ENCODE results near the gene ZBTB3.
A peak's percentile ranks its signal among the peaks of the same experiment; 100 is the strongest.
"Not testable (repeated sequence)": the region's sequence is repeated elsewhere in the genome, so short reads cannot be mapped to it uniquely, and the experiment has no call there.

The ZBTB3 gene

GRCh38 chr11:62747475-62748160, 6.3 kb downstream of the ZBTB3 start:
- Histone ChIP-seq H3K36me3 (ENCODE audit: insufficient read depth, low read length) (peaks cover 12% of the 10 kb centered on the region), H2AFZ (ENCODE audit: low read depth, low read length) (no peak overlapping the region), H3K27me3 (ENCODE audit: insufficient read depth, low read length) (no peaks in the 10 kb centered on the region), H3K9me3 (ENCODE audit: low read length) (no peaks in the 10 kb centered on the region), H3K4me3 (ENCODE audit: low read length) (no peak overlapping the region), H3K4me1 (ENCODE audit: insufficient read depth, low read length) (no peaks in the 10 kb centered on the region)

- no peaks in the 10 kb centered on the region for H3K9me3 ChIP-seq (ENCODE audit: low read length)
- H3K4me3 ChIP-seq (ENCODE audit: low read length): no peak overlapping the region
- no peaks in the 10 kb centered on the region for H3K27me3 ChIP-seq (ENCODE audit: insufficient read depth, low read length)
- H3K4me1 ChIP-seq (ENCODE audit: insufficient read depth, low read length): no peaks in the 10 kb centered on the region
- H2AFZ ChIP-seq (ENCODE audit: low read depth, low read length): no peak overlapping the region
- peaks cover 45% of the 10 kb centered on the region for H3K36me3 ChIP-seq (ENCODE audit: insufficient read depth, low read length)
Measured at GRCh38 chr11:62737196-62737595, 16.8 kb downstream of the ZBTB3 start.

GRCh38 chr11:62732830-62733229, 21.1 kb downstream of the ZBTB3 start:
- H3K36me3 ChIP-seq (ENCODE audit: insufficient read depth, low read length): peaks cover 25% of the 10 kb centered on the region

GRCh38 chr11:62730076-62730475, 23.9 kb downstream of the ZBTB3 start:
- Histone ChIP-seq H3K4me3 (ENCODE audit: low read length) (peak overlapping the region; percentile 85), H3K4me1 (ENCODE audit: insufficient read depth, low read length) (peaks cover 17% of the 10 kb centered on the region), H3K36me3 (ENCODE audit: insufficient read depth, low read length) (peaks cover 19% of the 10 kb centered on the region)
- not testable (repeated sequence) for H3K27me3 ChIP-seq (ENCODE audit: insufficient read depth, low read length); H2AFZ ChIP-seq (ENCODE audit: low read depth, low read length); H3K9me3 ChIP-seq (ENCODE audit: low read length)

More at GRCh38 chr11:62732830-62733229, 21.1 kb downstream of the ZBTB3 start:
- H2AFZ ChIP-seq (ENCODE audit: low read depth, low read length): no peak overlapping the region
- H3K4me3 ChIP-seq (ENCODE audit: low read length): no peak overlapping the region
- H3K9me3 ChIP-seq (ENCODE audit: low read length): no peaks in the 10 kb centered on the region
- H3K27me3 ChIP-seq (ENCODE audit: insufficient read depth, low read length): no peaks in the 10 kb centered on the region
- peaks cover 9% of the 10 kb centered on the region for H3K4me1 ChIP-seq (ENCODE audit: insufficient read depth, low read length)

- H3K36me3 ChIP-seq (ENCODE audit: insufficient read depth, low read length): peaks cover 24% of the 10 kb centered on the region
- peak within 1 kb of the TSS; percentile 85 for H3K4me3 ChIP-seq (ENCODE audit: low read length)
- H3K27me3 ChIP-seq (ENCODE audit: insufficient read depth, low read length): no peaks in the 10 kb centered on the region
- H3K9me3 ChIP-seq (ENCODE audit: low read length): no peaks in the 10 kb centered on the region
- H2AFZ ChIP-seq (ENCODE audit: low read depth, low read length): peak within 1 kb of the TSS; percentile 66
- H3K4me1 ChIP-seq (ENCODE audit: insufficient read depth, low read length): peaks cover 30% of the 10 kb centered on the region
Measured at GRCh38 chr11:62728171-62728988, 25.6 kb downstream of the ZBTB3 start, which contains the start of gene TTC9C. TSS of gene TTC9C (plus strand) at chr11:62728486. CDS start at chr11:62728849, 363 bp downstream.

- Histone ChIP-seq H3K9me3 (ENCODE audit: low read length) (no peaks in the 10 kb centered on the region), H3K4me1 (ENCODE audit: insufficient read depth, low read length) (peaks cover 30% of the 10 kb centered on the region), H2AFZ (ENCODE audit: low read depth, low read length) (peak overlapping the region; percentile 66), H3K27me3 (ENCODE audit: insufficient read depth, low read length) (no peaks in the 10 kb centered on the region), H3K36me3 (ENCODE audit: insufficient read depth, low read length) (peaks cover 24% of the 10 kb centered on the region), H3K4me3 (ENCODE audit: low read length) (peak overlapping the region; percentile 85)
Measured at GRCh38 chr11:62727872-62728170, 26.1 kb downstream of the ZBTB3 start.

- H3K27me3 ChIP-seq (ENCODE audit: insufficient read depth, low read length): no peaks in the 10 kb centered on the region
- peak within 1 kb of the TSS; percentile 85 for H3K4me3 ChIP-seq (ENCODE audit: low read length)
- H3K4me1 ChIP-seq (ENCODE audit: insufficient read depth, low read length): peaks cover 30% of the 10 kb centered on the region
- H2AFZ ChIP-seq (ENCODE audit: low read depth, low read length): peak within 1 kb of the TSS; percentile 66
- H3K36me3 ChIP-seq (ENCODE audit: insufficient read depth, low read length): peaks cover 27% of the 10 kb centered on the region
- no peaks in the 10 kb centered on the region for H3K9me3 ChIP-seq (ENCODE audit: low read length)
Measured at GRCh38 chr11:62727165-62727871, 26.6 kb downstream of the ZBTB3 start, which contains the start of gene HNRNPUL2. TSS of gene HNRNPUL2 (minus strand) at chr11:62727457. CDS start at chr11:62727156, 301 bp downstream.

- no peaks in the 10 kb centered on the region for H3K9me3 ChIP-seq (ENCODE audit: low read length)
- H2AFZ ChIP-seq (ENCODE audit: low read depth, low read length): peak overlapping the region; percentile 27
- no peaks in the 10 kb centered on the region for H3K27me3 ChIP-seq (ENCODE audit: insufficient read depth, low read length)
- peaks cover 30% of the 10 kb centered on the region for H3K4me1 ChIP-seq (ENCODE audit: insufficient read depth, low read length)
- peaks cover 32% of the 10 kb centered on the region for H3K36me3 ChIP-seq (ENCODE audit: insufficient read depth, low read length)
- peak overlapping the region; percentile 85 for H3K4me3 ChIP-seq (ENCODE audit: low read length)
Measured at GRCh38 chr11:62726915-62727164, 27.1 kb downstream of the ZBTB3 start.

- H3K27me3 ChIP-seq (ENCODE audit: insufficient read depth, low read length): no peaks in the 10 kb centered on the region
- peak overlapping the region; percentile 85 for H3K4me3 ChIP-seq (ENCODE audit: low read length)
- H2AFZ ChIP-seq (ENCODE audit: low read depth, low read length): no peak overlapping the region
- peaks cover 30% of the 10 kb centered on the region for H3K4me1 ChIP-seq (ENCODE audit: insufficient read depth, low read length)
- peaks cover 37% of the 10 kb centered on the region for H3K36me3 ChIP-seq (ENCODE audit: insufficient read depth, low read length)
- no peaks in the 10 kb centered on the region for H3K9me3 ChIP-seq (ENCODE audit: low read length)
Measured at GRCh38 chr11:62726156-62726914, 27.6 kb downstream of the ZBTB3 start.

GRCh38 chr11:62725646-62726045, 28.3 kb downstream of the ZBTB3 start:
- Histone ChIP-seq H3K9me3 (ENCODE audit: low read length) (no peaks in the 10 kb centered on the region), H3K4me1 (ENCODE audit: insufficient read depth, low read length) (peaks cover 30% of the 10 kb centered on the region), H3K36me3 (ENCODE audit: insufficient read depth, low read length) (peaks cover 41% of the 10 kb centered on the region), H3K27me3 (ENCODE audit: insufficient read depth, low read length) (no peaks in the 10 kb centered on the region), H2AFZ (ENCODE audit: low read depth, low read length) (no peak overlapping the region), H3K4me3 (ENCODE audit: low read length) (peak overlapping the region; percentile 85)

GRCh38 chr11:62724171-62724570, 29.8 kb downstream of the ZBTB3 start:
- H3K4me3 ChIP-seq (ENCODE audit: low read length): peak overlapping the region; percentile 85
- H3K27me3 ChIP-seq (ENCODE audit: insufficient read depth, low read length): no peaks in the 10 kb centered on the region
- H3K36me3 ChIP-seq (ENCODE audit: insufficient read depth, low read length): peaks cover 56% of the 10 kb centered on the region
- no peak overlapping the region for H2AFZ ChIP-seq (ENCODE audit: low read depth, low read length)
- peaks cover 21% of the 10 kb centered on the region for H3K4me1 ChIP-seq (ENCODE audit: insufficient read depth, low read length)
- H3K9me3 ChIP-seq (ENCODE audit: low read length): no peaks in the 10 kb centered on the region

- H3K27me3 ChIP-seq (ENCODE audit: insufficient read depth, low read length): no peaks in the 10 kb centered on the region
- H3K4me3 ChIP-seq (ENCODE audit: low read length): no peak overlapping the region
- no peaks in the 10 kb centered on the region for H3K9me3 ChIP-seq (ENCODE audit: low read length)
- H3K36me3 ChIP-seq (ENCODE audit: insufficient read depth, low read length): peaks cover 76% of the 10 kb centered on the region
- H2AFZ ChIP-seq (ENCODE audit: low read depth, low read length): no peak overlapping the region
- H3K4me1 ChIP-seq (ENCODE audit: insufficient read depth, low read length): peaks cover 21% of the 10 kb centered on the region
Measured at GRCh38 chr11:62721994-62722393, 32.0 kb downstream of the ZBTB3 start.

Measured in neuron (in vitro differentiated cells).